DND-41 (cell line): ENCODE measurements around the gene LSM7.
"Not testable (repeated sequence)": the region's sequence is repeated elsewhere in the genome, so short reads cannot be mapped to it uniquely, and the experiment has no call there.

Experiments
- ATAC-seq: fragments of 200-7000 bp; cut with Tn5 transposase; 3 replicates; pipeline ENCODE4 v1.9.1; 2021; ENCODE audit warnings: low read depth; ENCODE audit not compliant: insufficient read depth
- DNase-seq: peaks from one replicate; pipeline ENCODE4 v3.0.0-alpha.2; 2020
- H2AFZ ChIP-seq: 2 replicates; pipeline ENCODE4 v1.6.0; 2012; ENCODE audit warnings: low read depth, low read length
- H3K27ac ChIP-seq: 2 replicates; pipeline ENCODE4 v1.5.1; 2012; ENCODE audit warnings: low read length, inconsistent platforms
- H3K27me3 ChIP-seq: fragments of 200-600 bp; sonication (generic); 2 replicates; pipeline ENCODE4 v1.6.0; 2012; ENCODE audit warnings: low read length, mild to moderate bottlenecking, inconsistent platforms; ENCODE audit not compliant: insufficient read depth, poor library complexity
- H3K36me3 ChIP-seq: 2 replicates; pipeline ENCODE4 v1.5.1; 2012; ENCODE audit warnings: low read length, inconsistent platforms; ENCODE audit not compliant: insufficient read depth
- H3K4me1 ChIP-seq: 2 replicates; pipeline ENCODE4 v1.5.1; 2012; ENCODE audit warnings: mild to moderate bottlenecking, low read length; ENCODE audit not compliant: insufficient read depth
- H3K4me2 ChIP-seq: 2 replicates; pipeline ENCODE4 v1.6.0; 2012; ENCODE audit warnings: mild to moderate bottlenecking, moderate library complexity, low read length, inconsistent platforms; ENCODE audit not compliant: insufficient read depth
- H3K4me3 ChIP-seq, 2 experiments: fragments of 200-600 bp in 1 of 2; shearing (Covaris generic) in 1 of 2; 2 replicates each; pipeline ENCODE4 v1.5.1; 2012 to 2016; ENCODE audit warnings: inconsistent platforms in 2 of 2, low read length in 2 of 2, mild to moderate bottlenecking in 2 of 2, low read depth in 1 of 2, moderate library complexity in 1 of 2
- H3K79me2 ChIP-seq: 2 replicates; pipeline ENCODE4 v1.6.0; 2012; ENCODE audit warnings: low read length, inconsistent platforms; ENCODE audit not compliant: insufficient read depth
- H3K9ac ChIP-seq: 2 replicates; pipeline ENCODE4 v1.6.0; 2012; ENCODE audit warnings: low read depth, mild to moderate bottlenecking, inconsistent platforms, low read length, moderate library complexity
- H3K9me3 ChIP-seq: 2 replicates; pipeline ENCODE4 v1.5.1; 2012; ENCODE audit warnings: low read length, moderate library complexity, mild to moderate bottlenecking, inconsistent platforms; ENCODE audit not compliant: insufficient read depth, severe bottlenecking
- H4K20me1 ChIP-seq: 2 replicates; pipeline ENCODE4 v1.6.0; 2012; ENCODE audit warnings: low read length; ENCODE audit not compliant: insufficient read depth
- CTCF ChIP-seq: IDR thresholded peaks from 2 replicates; pipeline ENCODE4 v1.5.1; 2012; ENCODE audit warnings: borderline replicate concordance, low read length, moderate library complexity, mild to moderate bottlenecking; ENCODE audit not compliant: poor library complexity, severe bottlenecking; ENCODE audit errors: extremely low read depth
- EZH2 ChIP-seq: IDR thresholded peaks from 3 replicates; pipeline ENCODE4 v1.6.1; 2012; ENCODE audit warnings: borderline replicate concordance, low read depth, mild to moderate bottlenecking, moderate library complexity, low read length, inconsistent platforms; ENCODE audit not compliant: severe bottlenecking

Gene LSM7

DNA sequence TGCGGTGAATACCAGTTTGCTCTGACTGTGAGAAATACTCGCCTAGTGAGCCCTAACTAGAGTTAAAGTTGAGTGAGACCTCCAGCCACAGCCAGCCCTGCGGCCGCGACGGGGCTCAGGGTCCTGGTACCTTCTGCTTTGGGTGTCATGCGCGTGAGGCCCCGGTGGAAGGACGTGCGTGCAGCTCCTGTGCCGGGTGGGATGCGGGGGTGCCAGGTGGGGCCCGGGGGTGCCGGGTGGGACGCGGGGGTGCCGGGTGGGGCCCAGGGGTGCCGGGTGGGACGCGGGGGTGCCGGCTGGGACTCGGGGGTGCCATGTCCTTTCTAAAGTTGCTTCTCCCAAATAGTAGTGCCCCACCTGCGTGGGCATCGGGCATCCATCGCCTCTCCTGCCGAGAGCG lies 23.2 kb upstream of the LSM7 start:
- Histone ChIP-seq H3K9me3 (no peaks in the 10 kb centered on the region), H3K27ac (no peak overlapping the region), H3K4me2 (no peak overlapping the region), H3K79me2 (no peaks in the 10 kb centered on the region), H3K4me3 (no peak overlapping the region), H3K27me3 (no peaks in the 10 kb centered on the region), H2AFZ (no peak overlapping the region), H4K20me1 (peaks cover 3% of the 10 kb centered on the region), H3K9ac (no peak overlapping the region), H3K4me1 (no peaks in the 10 kb centered on the region), H3K36me3 (peaks cover 64% of the 10 kb centered on the region)
- DNase-seq (no peak), ATAC-seq (no peak)
- TF ChIP-seq CTCF (no peak), EZH2 (no peak)

DNA sequence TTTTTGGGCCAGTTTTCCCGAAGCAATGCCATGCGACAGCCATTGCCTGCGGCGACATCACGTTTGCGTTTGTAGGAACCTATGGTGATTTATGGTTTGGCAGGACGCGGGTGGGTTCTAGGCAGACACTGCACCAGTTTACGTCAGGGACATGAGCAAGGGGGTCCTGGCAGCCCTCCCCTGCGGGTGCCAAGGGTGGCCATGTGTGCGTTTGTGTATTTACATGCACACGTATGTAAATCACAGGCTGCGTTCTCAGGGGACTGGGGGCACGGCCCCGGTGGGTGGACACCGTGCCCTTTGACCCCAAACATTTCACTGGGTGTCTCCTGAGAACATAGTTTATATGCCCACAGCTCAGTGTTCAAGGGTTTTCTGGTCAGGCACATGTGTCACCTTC lies 22.3 kb upstream of the LSM7 start:
- Histone ChIP-seq H3K79me2 (no peaks in the 10 kb centered on the region), H4K20me1 (peaks cover 3% of the 10 kb centered on the region), H3K9ac (no peak overlapping the region), H3K9me3 (no peaks in the 10 kb centered on the region), H3K4me2 (no peak overlapping the region), H3K27me3 (no peaks in the 10 kb centered on the region), H3K4me3 (no peak overlapping the region), H3K27ac (no peak overlapping the region), H3K4me1 (no peaks in the 10 kb centered on the region), H3K36me3 (peaks cover 70% of the 10 kb centered on the region), H2AFZ (no peak overlapping the region)
- ATAC-seq = no peak
- no peak for DNase-seq
- TF ChIP-seq CTCF (no peak), EZH2 (no peak)

GRCh38 chr19:2349818-2350217 lies 21.4 kb upstream of the LSM7 start:
- not testable (repeated sequence) for DNase-seq, H3K27ac ChIP-seq, H4K20me1 ChIP-seq, H3K79me2 ChIP-seq, ATAC-seq, H3K4me3 ChIP-seq, H3K27me3 ChIP-seq, H2AFZ ChIP-seq, H3K9ac ChIP-seq, H3K4me2 ChIP-seq, H3K9me3 ChIP-seq, H3K4me1 ChIP-seq
- H3K36me3 ChIP-seq = peaks cover 78% of the 10 kb centered on the region

GRCh38 chr19:2345794-2346663 lies 17.6 kb upstream of the LSM7 start:
- H3K4me2 ChIP-seq = no peak overlapping the region
- no peaks in the 10 kb centered on the region for H3K4me1 ChIP-seq

More at GRCh38 chr19:2345794-2346663, 17.6 kb upstream of the LSM7 start:
- H2AFZ ChIP-seq = no peak overlapping the region
- no peak overlapping the region for H3K4me3 ChIP-seq
- no peaks in the 10 kb centered on the region for H3K9me3 ChIP-seq
- ATAC-seq (no peak), DNase-seq (no peak)
- no peaks in the 10 kb centered on the region for H3K79me2 ChIP-seq
- peaks cover 74% of the 10 kb centered on the region for H3K36me3 ChIP-seq
- H3K27ac ChIP-seq = no peak overlapping the region
- no peak overlapping the region for H3K9ac ChIP-seq
- H4K20me1 ChIP-seq = peaks cover 6% of the 10 kb centered on the region; the same call in 1 of the 2 replicates
- TF ChIP-seq CTCF = no peak
- TF ChIP-seq EZH2 = no peak
- no peaks in the 10 kb centered on the region for H3K27me3 ChIP-seq
